A549 (cell line): ENCODE results near the gene ADARB2.

Experiments
- CHD4 ChIP-seq: fragments of 200-600 bp; sonication (generic); IDR thresholded peaks from 2 replicates; pipeline ENCODE4 v1.6.1; 2016; ENCODE audit warnings: antibody characterized with exemption, mild to moderate bottlenecking, borderline replicate concordance
- EP300 ChIP-seq, 2 experiments: fragments of >200 bp; sonication (Bioruptor Twin); formaldehyde crosslinking; IDR thresholded peaks; 2 replicates in 1 of 2; 3 replicates in 1 of 2; pipeline ENCODE4 v1.6.1; 2016 to 2017
- MAFK ChIP-seq: fragments of 450-650 bp; IDR thresholded peaks from 2 replicates; pipeline ENCODE4 v1.6.1; 2014; ENCODE audit not compliant: partially characterized antibody
- NFE2L2 ChIP-seq: fragments of 150-350 bp; conservative IDR thresholded peaks from 2 replicates; pipeline ENCODE4 v1.6.1; 2014; ENCODE audit warnings: low read length
- NR3C1 ChIP-seq: fragments of >200 bp; sonication (Bioruptor Twin); formaldehyde crosslinking; IDR thresholded peaks from 3 replicates; pipeline ENCODE4 v1.6.1; 2017
- POLR2A ChIP-seq: IDR thresholded peaks from 2 replicates; pipeline ENCODE4 v1.6.1; 2012; ENCODE audit warnings: mild to moderate bottlenecking, low read length
- RAD21 ChIP-seq, 2 experiments: fragments of >200 bp in 1 of 2; sonication (Bioruptor Twin) in 1 of 2; formaldehyde crosslinking in 1 of 2; IDR thresholded peaks in 1 of 2; conservative IDR thresholded peaks in 1 of 2; 2 replicates in 1 of 2; 3 replicates in 1 of 2; pipeline ENCODE4 v1.6.1; 2012 to 2018; ENCODE audit warnings: inconsistent platforms in 1 of 2
- RARB ChIP-seq: fragments of 250-450 bp; sonication (Bioruptor Pico); IDR thresholded peaks from 2 replicates; pipeline ENCODE4 v1.8.0; 2021; ENCODE audit warnings: mild to moderate bottlenecking, moderate library complexity
- USF2 ChIP-seq: fragments of 450-650 bp; IDR thresholded peaks from 2 replicates; pipeline ENCODE4 v1.6.1; 2014; ENCODE audit warnings: antibody characterized with exemption
- ZFP36 ChIP-seq: fragments of 450-650 bp; IDR thresholded peaks from 2 replicates; pipeline ENCODE4 v1.6.1; 2014; ENCODE audit warnings: borderline replicate concordance; ENCODE audit not compliant: partially characterized antibody
- TF ChIP-seq, protein P1 (sequence below): IDR thresholded peaks from 2 replicates; pipeline ENCODE4 v1.6.1; 2012; ENCODE audit warnings: low read depth, borderline replicate concordance
- TF ChIP-seq, protein P2 (sequence below): fragments of >200 bp; sonication (Bioruptor Twin); formaldehyde crosslinking; IDR thresholded peaks from 3 replicates; pipeline ENCODE4 v1.5.1; 2016
- TF ChIP-seq, protein P3 (sequence below): fragments of 200-600 bp; sonication (generic); IDR thresholded peaks from 2 replicates; pipeline ENCODE4 v1.6.1; 2016; ENCODE audit warnings: antibody characterized with exemption, mild to moderate bottlenecking, moderate library complexity
- TF ChIP-seq, protein P4 (sequence below): IDR thresholded peaks from 2 replicates; pipeline ENCODE4 v1.6.1; 2012

GRCh38 chr10:1545524-1545923 is 191.8 kb downstream of the ADARB2 start:
- TF ChIP-seq POLR2A (no peak), EP300 (IDR thresholded peaks at IDR 0.05) (no peak), CHD4 (no peak), RAD21 (conservative IDR thresholded peaks at IDR 0.05 in 1 of 2, IDR thresholded peaks at IDR 0.05 in 1 of 2) (no peak), USF2 (no peak), MAFK (no peak), NFE2L2 (no peak), RARB (CRISPR knock-in tag) (no peak), NR3C1 (no peak), ZFP36 (no peak)
- TF ChIP-seq, protein P1, sequence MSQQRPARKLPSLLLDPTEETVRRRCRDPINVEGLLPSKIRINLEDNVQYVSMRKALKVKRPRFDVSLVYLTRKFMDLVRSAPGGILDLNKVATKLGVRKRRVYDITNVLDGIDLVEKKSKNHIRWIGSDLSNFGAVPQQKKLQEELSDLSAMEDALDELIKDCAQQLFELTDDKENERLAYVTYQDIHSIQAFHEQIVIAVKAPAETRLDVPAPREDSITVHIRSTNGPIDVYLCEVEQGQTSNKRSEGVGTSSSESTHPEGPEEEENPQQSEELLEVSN, result no peak
- TF ChIP-seq, protein P2, sequence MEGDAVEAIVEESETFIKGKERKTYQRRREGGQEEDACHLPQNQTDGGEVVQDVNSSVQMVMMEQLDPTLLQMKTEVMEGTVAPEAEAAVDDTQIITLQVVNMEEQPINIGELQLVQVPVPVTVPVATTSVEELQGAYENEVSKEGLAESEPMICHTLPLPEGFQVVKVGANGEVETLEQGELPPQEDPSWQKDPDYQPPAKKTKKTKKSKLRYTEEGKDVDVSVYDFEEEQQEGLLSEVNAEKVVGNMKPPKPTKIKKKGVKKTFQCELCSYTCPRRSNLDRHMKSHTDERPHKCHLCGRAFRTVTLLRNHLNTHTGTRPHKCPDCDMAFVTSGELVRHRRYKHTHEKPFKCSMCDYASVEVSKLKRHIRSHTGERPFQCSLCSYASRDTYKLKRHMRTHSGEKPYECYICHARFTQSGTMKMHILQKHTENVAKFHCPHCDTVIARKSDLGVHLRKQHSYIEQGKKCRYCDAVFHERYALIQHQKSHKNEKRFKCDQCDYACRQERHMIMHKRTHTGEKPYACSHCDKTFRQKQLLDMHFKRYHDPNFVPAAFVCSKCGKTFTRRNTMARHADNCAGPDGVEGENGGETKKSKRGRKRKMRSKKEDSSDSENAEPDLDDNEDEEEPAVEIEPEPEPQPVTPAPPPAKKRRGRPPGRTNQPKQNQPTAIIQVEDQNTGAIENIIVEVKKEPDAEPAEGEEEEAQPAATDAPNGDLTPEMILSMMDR, result no peak
- TF ChIP-seq, protein P3, sequence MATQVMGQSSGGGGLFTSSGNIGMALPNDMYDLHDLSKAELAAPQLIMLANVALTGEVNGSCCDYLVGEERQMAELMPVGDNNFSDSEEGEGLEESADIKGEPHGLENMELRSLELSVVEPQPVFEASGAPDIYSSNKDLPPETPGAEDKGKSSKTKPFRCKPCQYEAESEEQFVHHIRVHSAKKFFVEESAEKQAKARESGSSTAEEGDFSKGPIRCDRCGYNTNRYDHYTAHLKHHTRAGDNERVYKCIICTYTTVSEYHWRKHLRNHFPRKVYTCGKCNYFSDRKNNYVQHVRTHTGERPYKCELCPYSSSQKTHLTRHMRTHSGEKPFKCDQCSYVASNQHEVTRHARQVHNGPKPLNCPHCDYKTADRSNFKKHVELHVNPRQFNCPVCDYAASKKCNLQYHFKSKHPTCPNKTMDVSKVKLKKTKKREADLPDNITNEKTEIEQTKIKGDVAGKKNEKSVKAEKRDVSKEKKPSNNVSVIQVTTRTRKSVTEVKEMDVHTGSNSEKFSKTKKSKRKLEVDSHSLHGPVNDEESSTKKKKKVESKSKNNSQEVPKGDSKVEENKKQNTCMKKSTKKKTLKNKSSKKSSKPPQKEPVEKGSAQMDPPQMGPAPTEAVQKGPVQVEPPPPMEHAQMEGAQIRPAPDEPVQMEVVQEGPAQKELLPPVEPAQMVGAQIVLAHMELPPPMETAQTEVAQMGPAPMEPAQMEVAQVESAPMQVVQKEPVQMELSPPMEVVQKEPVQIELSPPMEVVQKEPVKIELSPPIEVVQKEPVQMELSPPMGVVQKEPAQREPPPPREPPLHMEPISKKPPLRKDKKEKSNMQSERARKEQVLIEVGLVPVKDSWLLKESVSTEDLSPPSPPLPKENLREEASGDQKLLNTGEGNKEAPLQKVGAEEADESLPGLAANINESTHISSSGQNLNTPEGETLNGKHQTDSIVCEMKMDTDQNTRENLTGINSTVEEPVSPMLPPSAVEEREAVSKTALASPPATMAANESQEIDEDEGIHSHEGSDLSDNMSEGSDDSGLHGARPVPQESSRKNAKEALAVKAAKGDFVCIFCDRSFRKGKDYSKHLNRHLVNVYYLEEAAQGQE, result no peak
- TF ChIP-seq, protein P4, sequence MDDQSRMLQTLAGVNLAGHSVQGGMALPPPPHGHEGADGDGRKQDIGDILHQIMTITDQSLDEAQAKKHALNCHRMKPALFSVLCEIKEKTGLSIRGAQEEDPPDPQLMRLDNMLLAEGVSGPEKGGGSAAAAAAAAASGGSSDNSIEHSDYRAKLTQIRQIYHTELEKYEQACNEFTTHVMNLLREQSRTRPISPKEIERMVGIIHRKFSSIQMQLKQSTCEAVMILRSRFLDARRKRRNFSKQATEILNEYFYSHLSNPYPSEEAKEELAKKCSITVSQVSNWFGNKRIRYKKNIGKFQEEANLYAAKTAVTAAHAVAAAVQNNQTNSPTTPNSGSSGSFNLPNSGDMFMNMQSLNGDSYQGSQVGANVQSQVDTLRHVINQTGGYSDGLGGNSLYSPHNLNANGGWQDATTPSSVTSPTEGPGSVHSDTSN, result no peak
